Psoas muscle (tissue), 8 donors: ENCODE results near the gene CLDN18. TPM values are rescaled to one million over a fixed set of nuclear protein-coding genes. Genes with fewer than 3 reads are reported as not detected.

Source experiments
- ATAC-seq, 4 donors: fragments of 200-7000 bp; cut with Tn5 transposase; one replicate each; pipeline ENCODE4 v1.9.1; 2020; ENCODE audit warnings: moderate library complexity in 3 of 4, mild to moderate bottlenecking in 2 of 4
- DNase-seq, 2 donors: peaks; one replicate each; pipeline ENCODE4 v3.0.0-alpha.2; 2020
- H3K27ac ChIP-seq: fragments of 200-600 bp; one replicate; pipeline ENCODE4 v1.8.0; 2022
- H3K27me3 ChIP-seq, 3 donors: fragments of 200-600 bp in 1 of 3; one replicate each; pipeline versions ENCODE4 v1.6.1 to v1.8.0; 2013 to 2022; ENCODE audit warnings: low read length in 2 of 3, mild to moderate bottlenecking in 2 of 3, moderate library complexity in 1 of 3; ENCODE audit not compliant: insufficient read depth in 3 of 3
- H3K36me3 ChIP-seq, 2 donors: fragments of 200-600 bp in 1 of 2; one replicate each; pipeline versions ENCODE4 v1.6.1 to v1.8.0; 2013 to 2022; ENCODE audit warnings: low read depth in 1 of 2, mild to moderate bottlenecking in 1 of 2, moderate library complexity in 1 of 2; ENCODE audit not compliant: insufficient read depth in 1 of 2
- H3K4me1 ChIP-seq: fragments of 200-600 bp; one replicate; pipeline ENCODE4 v1.8.0; 2022
- H3K4me3 ChIP-seq: fragments of 200-600 bp; one replicate; pipeline ENCODE4 v1.8.0; 2022; ENCODE audit warnings: mild to moderate bottlenecking
- H3K9me3 ChIP-seq: fragments of 200-600 bp; one replicate; pipeline ENCODE4 v1.8.0; 2022
- CTCF ChIP-seq: fragments of 200-600 bp; IDR thresholded peaks from one replicate; pipeline ENCODE4 v1.8.0; 2022; ENCODE audit warnings: antibody characterized with exemption
- WGBS, 3 donors: extraction: QIAGEN DNeasy Blood & Tissue Kit; methylation state at CpG; one replicate each; pipeline versions ENCODE4 v1.1.6 to v1.1.7; 2013; 5-methylcytosine and 5-hydroxymethylcytosine counted together
- intact Hi-C, 2 donors: fragments of 100-400 bp; cut with DNase I; formaldehyde crosslinking; loops; one replicate each; pipeline versions ENCODE4 v1.11.0 to v1.14.2; 2022
- polyA plus RNA-seq, 3 donors: library from polyadenylated mRNA; stranded (reverse); fragments of 200-250 nt; gene quantifications; one replicate each; pipeline ENCODE4 v1.2.3, GENCODE V29; 2013
- total RNA-seq, 4 donors: library from RNA; stranded (reverse); fragmentation: NEBNext Ultra II Directional in 2 of 4; extraction: Animal tissue kit (Norgen Biotek cat#: 25700) in 2 of 4; gene quantifications; one replicate each; pipeline versions ENCODE4 v1.2.1 to v1.2.4, GENCODE V29; 2021 to 2023
- donor health status: healthy with polysubstance abuse.
- donor health status: DM: no; HTN: no; CAD: no; lungs with moderate emphysema.
- donor health status: Bipolar disorder and iron deficiency.
- donor health status: healthy.
- donor health status: DM: yes; HTN: yes; CAD: no.
- donor health status: DM: no; HTN: no; CAD: no.
- donor health status: DM: no; HTN: no; CAD: no.
- donor health status: DM: yes; HTN: yes; CAD: no.

CLDN18 gene
- total and polyA plus RNA-seq, 7 donors, result 0.03 TPM; not detected in 6

- Histone ChIP-seq H3K4me3 (no peak overlapping the region), H3K36me3 (peaks cover 0 to 31% of the 10 kb centered on the region in 2 donors), H3K9me3 (no peaks in the 10 kb centered on the region), H3K27ac (no peak overlapping the region), H3K27me3 (no peaks in the 10 kb centered on the region), H3K4me1 (no peaks in the 10 kb centered on the region)
- DNase-seq, result peak; percentile 80 to 88
- intact Hi-C loops, result loop anchor here (1.0 to 10.0 kb wide), 2 partner anchors 49 to 356 kb away; no protein-coding TSS in a partner anchor
- TF ChIP-seq CTCF, result peak; percentile 97
- 26 to 30% (median 29%) methylated on average over 14 of the region's 14 CpGs for WGBS, 3 donors
- ATAC-seq, result peak; percentile 91 to 98 (median 93)
Observed at GRCh38 chr3:138068579-138069174, 58.7 kb downstream of the CLDN18 start.

- DNase-seq (no peak), ATAC-seq (no peak)
- H3K4me1 ChIP-seq, result no peaks in the 10 kb centered on the region
- intact Hi-C loops, result no loop called here
- WGBS, 3 donors, result 86 to 95% (median 90%) methylated on average over 4 of the region's 4 CpGs
- H3K27ac ChIP-seq, result no peak overlapping the region
- no peak for TF ChIP-seq CTCF
- no peaks in the 10 kb centered on the region for H3K9me3 ChIP-seq
- no peaks in the 10 kb centered on the region for H3K27me3 ChIP-seq
- H3K36me3 ChIP-seq, result peaks cover 0 to 23% of the 10 kb centered on the region in 2 donors
- no peak overlapping the region for H3K4me3 ChIP-seq
Observed at GRCh38 chr3:138070006-138070405, 60.0 kb downstream of the CLDN18 start.

- Histone ChIP-seq H3K4me3 (no peak overlapping the region), H3K27ac (no peak overlapping the region), H3K9me3 (no peaks in the 10 kb centered on the region), H3K27me3 (no peaks in the 10 kb centered on the region), H3K36me3 (peaks cover 0 to 9% of the 10 kb centered on the region in 2 donors), H3K4me1 (no peaks in the 10 kb centered on the region)
- no peak for ATAC-seq
- DNase-seq, result no peak
- intact Hi-C loops, result no loop called here
- no peak for TF ChIP-seq CTCF
- WGBS, 3 donors, result 81 to 88% (median 84%) methylated on average over 8 of the region's 8 CpGs
Observed at GRCh38 chr3:138072796-138073195, 62.8 kb downstream of the CLDN18 start.

- peaks cover 0 to 26% of the 10 kb centered on the region in 2 donors for H3K36me3 ChIP-seq
- no peaks in the 10 kb centered on the region for H3K9me3 ChIP-seq
- intact Hi-C loops, result no loop called here
- 88 to 92% (median 91%) methylated on average over 4 of the region's 4 CpGs for WGBS, 3 donors
- no peak overlapping the region for H3K27ac ChIP-seq
- H3K4me1 ChIP-seq, result no peaks in the 10 kb centered on the region
- H3K4me3 ChIP-seq, result no peak overlapping the region
- TF ChIP-seq CTCF, result no peak
- DNase-seq (no peak), ATAC-seq (no peak)
- no peaks in the 10 kb centered on the region for H3K27me3 ChIP-seq
Observed at GRCh38 chr3:138078096-138078495, 68.1 kb downstream of the CLDN18 start.

GRCh38 chr3:138078901-138079344 lies 69.0 kb downstream of the CLDN18 start:
- ATAC-seq (no peak), DNase-seq (no peak)
- H3K4me1 ChIP-seq, result no peaks in the 10 kb centered on the region
- intact Hi-C loops, result no loop called here
- no peaks in the 10 kb centered on the region for H3K27me3 ChIP-seq
- H3K27ac ChIP-seq, result no peak overlapping the region
- peaks cover 0 to 34% of the 10 kb centered on the region in 2 donors for H3K36me3 ChIP-seq
- H3K9me3 ChIP-seq, result no peaks in the 10 kb centered on the region
- no peak for TF ChIP-seq CTCF
- H3K4me3 ChIP-seq, result no peak overlapping the region
- WGBS, 3 donors, result 0% methylated on average over 1 of the region's 1 CpG
